Measurements from ENCODE around the gene SH2D2A.

Gene SH2D2A

GRCh38 chr1:156816561-156817328 is at the start of gene SH2D2A:
SH2D2A (minus strand) TSS chr1:156816848; CDS start chr1:156816708, 140 bp downstream.
- Mint-ChIP-seq H3K4me3 (peak within 1 kb of the TSS; percentile 60), H3K4me1 (peaks cover 17% of the 10 kb centered on the region), H3K27ac (peak within 1 kb of the TSS; percentile 87), H3K36me3 (no peaks in the 10 kb centered on the region), H3K9me3 (no peaks in the 10 kb centered on the region), H3K27me3 (peaks cover 6% of the 10 kb centered on the region)
- DNase-seq (ENCODE audit: low spot score in 2 of 2) (peak; percentile 55 to 65), ATAC-seq (ENCODE audit: low read depth) (peak; percentile 87)

- ATAC-seq (ENCODE audit: low read depth) (no peak), DNase-seq (ENCODE audit: low spot score in 2 of 2) (no peak)
- Mint-ChIP-seq H3K27me3 (peaks cover 45% of the 10 kb centered on the region), H3K36me3 (no peaks in the 10 kb centered on the region), H3K9me3 (no peaks in the 10 kb centered on the region), H3K4me1 (peaks cover 8% of the 10 kb centered on the region), H3K27ac (no peak overlapping the region), H3K4me3 (no peak overlapping the region)
Observed at GRCh38 chr1:156865865-156866248, 49.2 kb upstream of the SH2D2A start.

DNA sequence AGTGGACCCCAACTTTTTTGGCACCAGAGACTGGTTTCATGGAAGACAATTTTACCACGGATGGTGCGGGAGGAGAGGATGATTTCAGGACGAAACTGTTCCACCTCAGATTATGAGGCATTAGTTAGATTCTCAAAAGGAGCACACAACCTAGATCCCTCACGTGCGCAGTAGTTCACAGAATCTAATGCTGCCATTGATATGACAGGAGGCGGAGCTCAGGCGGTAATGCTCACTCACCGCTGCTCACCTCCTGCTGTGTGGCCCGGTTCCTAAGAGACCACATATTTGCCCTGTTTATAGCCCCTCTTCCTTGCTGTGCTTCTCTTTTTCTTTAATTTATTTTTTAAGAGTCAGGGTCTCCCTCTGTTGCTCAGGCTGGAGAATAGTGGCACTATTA is 48.6 kb upstream of the SH2D2A start:
- no peak overlapping the region for H3K27ac Mint-ChIP-seq
- H3K27me3 Mint-ChIP-seq = peaks cover 46% of the 10 kb centered on the region
- H3K4me3 Mint-ChIP-seq = no peak overlapping the region
- no peaks in the 10 kb centered on the region for H3K9me3 Mint-ChIP-seq
- H3K4me1 Mint-ChIP-seq = peaks cover 10% of the 10 kb centered on the region
- DNase-seq (ENCODE audit: low spot score in 2 of 2) (no peak), ATAC-seq (ENCODE audit: low read depth) (no peak)
- H3K36me3 Mint-ChIP-seq = no peaks in the 10 kb centered on the region

- Mint-ChIP-seq H3K36me3 (no peaks in the 10 kb centered on the region), H3K4me3 (no peak overlapping the region), H3K27me3 (peaks cover 48% of the 10 kb centered on the region), H3K4me1 (peaks cover 12% of the 10 kb centered on the region), H3K27ac (no peak overlapping the region), H3K9me3 (no peaks in the 10 kb centered on the region)
- DNase-seq (ENCODE audit: low spot score in 2 of 2) (no peak), ATAC-seq (ENCODE audit: low read depth) (no peak)
Observed at GRCh38 chr1:156864796-156865195, 48.1 kb upstream of the SH2D2A start.

DNA sequence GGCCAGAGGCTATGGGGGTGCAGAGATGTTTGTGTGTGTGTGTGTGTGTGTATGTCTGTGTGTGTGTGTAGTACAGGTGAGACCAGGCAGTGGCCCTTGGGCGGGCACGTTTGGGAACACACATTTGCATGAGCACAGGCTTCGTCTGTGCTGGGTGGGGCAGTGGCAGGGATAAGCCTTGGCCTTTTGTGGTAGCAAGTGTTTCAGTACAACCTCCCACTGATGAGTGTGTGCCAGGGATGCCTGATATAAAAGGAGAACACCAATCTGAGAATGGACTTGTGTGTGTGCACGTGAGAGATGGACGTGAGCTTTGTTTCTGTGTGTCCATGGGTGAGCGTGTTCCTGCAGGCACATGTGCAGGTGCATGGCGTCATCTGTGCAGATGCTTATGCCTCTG is 47.0 kb upstream of the SH2D2A start:
- H3K9me3 Mint-ChIP-seq = no peaks in the 10 kb centered on the region
- H3K36me3 Mint-ChIP-seq = no peaks in the 10 kb centered on the region
- no peak overlapping the region for H3K27ac Mint-ChIP-seq
- H3K4me1 Mint-ChIP-seq = peaks cover 14% of the 10 kb centered on the region
- no peak overlapping the region for H3K4me3 Mint-ChIP-seq
- DNase-seq (ENCODE audit: low spot score in 2 of 2) (no peak), ATAC-seq (ENCODE audit: low read depth) (no peak)
- peaks cover 45% of the 10 kb centered on the region for H3K27me3 Mint-ChIP-seq

DNA sequence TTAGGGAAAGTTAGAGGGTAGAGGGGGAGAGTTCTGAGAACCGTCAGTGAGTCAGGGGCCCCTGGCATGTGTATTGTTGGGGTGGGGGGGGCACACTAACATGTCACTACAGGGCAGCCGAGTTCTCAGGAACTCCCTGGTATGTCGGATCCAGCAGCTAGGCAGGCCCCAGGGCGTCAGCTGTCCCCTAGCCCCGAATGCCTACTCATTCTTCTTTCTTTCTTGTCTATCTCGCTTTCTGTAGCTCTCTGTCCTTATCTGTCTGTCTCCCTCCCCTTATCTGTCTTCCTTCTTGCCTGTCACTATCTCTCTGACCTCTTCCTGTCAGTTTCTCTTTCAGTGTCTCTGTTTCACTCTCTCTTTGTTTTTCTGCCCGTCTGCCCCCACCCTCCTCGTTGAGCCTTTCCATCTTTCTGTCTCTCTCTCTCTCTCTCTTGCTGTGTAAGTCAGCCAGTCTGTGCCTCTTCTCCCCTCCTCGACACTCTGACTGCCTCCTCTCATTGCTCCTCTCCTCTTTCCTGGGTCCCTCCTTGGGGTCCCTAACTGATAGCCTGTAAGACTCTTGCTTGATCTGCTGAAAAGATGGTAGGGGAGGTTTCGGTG is 46.5 kb upstream of the SH2D2A start:
- Mint-ChIP-seq H3K4me3 (no peak overlapping the region), H3K4me1 (peaks cover 16% of the 10 kb centered on the region)

GRCh38 chr1:156862584-156862983 is 45.9 kb upstream of the SH2D2A start:
- H3K4me3 Mint-ChIP-seq = no peak overlapping the region
- H3K36me3 Mint-ChIP-seq = no peaks in the 10 kb centered on the region

More for the DNA sequence above, 46.5 kb upstream of the SH2D2A start:
- Mint-ChIP-seq H3K27ac (no peak overlapping the region), H3K9me3 (no peaks in the 10 kb centered on the region), H3K27me3 (peaks cover 46% of the 10 kb centered on the region), H3K36me3 (no peaks in the 10 kb centered on the region)
- ATAC-seq (ENCODE audit: low read depth) (no peak), DNase-seq (ENCODE audit: low spot score in 2 of 2) (no peak)

DNA sequence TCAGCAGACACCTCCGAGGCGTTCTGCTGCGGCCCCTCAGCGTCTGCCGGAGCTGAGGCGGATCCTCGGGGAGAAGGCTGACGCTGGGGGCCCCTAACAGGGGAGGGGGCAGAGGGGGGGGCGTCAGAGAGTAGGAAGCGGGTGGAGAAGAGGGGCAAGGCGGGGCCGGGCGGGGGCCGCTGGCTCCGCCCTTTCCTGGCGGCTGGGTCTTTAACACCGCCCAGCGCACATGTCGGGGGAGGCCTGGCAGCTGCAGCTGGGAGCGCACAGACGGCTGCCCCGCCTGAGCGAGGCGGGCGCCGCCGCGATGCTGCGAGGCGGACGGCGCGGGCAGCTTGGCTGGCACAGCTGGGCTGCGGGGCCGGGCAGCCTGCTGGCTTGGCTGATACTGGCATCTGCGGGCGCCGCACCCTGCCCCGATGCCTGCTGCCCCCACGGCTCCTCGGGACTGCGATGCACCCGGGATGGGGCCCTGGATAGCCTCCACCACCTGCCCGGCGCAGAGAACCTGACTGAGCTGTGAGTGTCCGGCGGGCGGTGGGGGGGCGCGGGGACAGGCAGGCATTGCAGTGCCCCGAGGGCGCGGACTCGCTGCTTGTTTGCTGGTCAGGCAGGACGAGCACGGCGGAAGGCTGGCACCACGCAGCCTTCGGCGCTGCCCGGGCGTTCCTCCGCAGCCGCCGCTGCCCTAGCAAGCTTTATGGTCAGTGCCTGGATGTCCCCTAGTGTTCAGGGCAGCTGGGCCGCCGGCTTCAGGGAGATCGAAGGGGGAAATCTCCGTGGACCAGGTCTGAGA is 44.2 kb upstream of the SH2D2A start, which contains the start of gene NTRK1:
Gene NTRK1, plus strand, starts transcription at position 238 of the 796 bp plus-strand sequence. Its CDS starts 70 bp downstream, at position 308.
- Mint-ChIP-seq H3K4me1 (peaks cover 16% of the 10 kb centered on the region), H3K27me3 (peaks cover 48% of the 10 kb centered on the region)
- peak in 1 of 2 donors; percentile 41 for DNase-seq (ENCODE audit: low spot score in 2 of 2)

More at GRCh38 chr1:156862584-156862983, 45.9 kb upstream of the SH2D2A start:
- no peaks in the 10 kb centered on the region for H3K9me3 Mint-ChIP-seq
- H3K4me1 Mint-ChIP-seq = peaks cover 16% of the 10 kb centered on the region
- DNase-seq (ENCODE audit: low spot score in 2 of 2) (no peak), ATAC-seq (ENCODE audit: low read depth) (no peak)
- peaks cover 47% of the 10 kb centered on the region for H3K27me3 Mint-ChIP-seq
- no peak overlapping the region for H3K27ac Mint-ChIP-seq

DNA sequence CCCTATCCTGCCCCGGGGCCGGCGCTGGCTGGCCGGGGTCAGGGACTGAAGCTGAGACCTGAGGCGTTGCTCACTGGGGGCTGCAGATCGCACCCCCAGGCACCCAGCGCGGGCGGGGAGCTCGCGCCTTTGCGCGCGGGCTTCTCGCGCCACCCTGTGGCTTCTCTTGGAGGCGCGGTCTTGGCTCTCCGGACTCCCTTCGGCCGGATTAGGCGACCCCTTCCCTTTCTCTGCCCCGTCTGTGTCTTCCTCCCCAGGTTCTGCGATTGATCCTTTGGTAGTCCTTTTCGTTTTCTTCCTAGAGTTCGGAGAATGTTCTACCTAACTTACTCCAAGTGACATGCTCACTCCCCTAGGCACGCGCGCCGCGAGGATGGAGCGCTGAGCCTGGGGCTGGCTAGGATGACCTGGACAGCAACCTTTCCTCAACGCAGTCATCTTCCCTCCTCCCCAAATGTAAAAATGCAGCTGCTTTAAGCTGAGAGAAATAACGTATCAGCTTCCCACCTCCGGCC is 43.5 kb upstream of the SH2D2A start:
- Mint-ChIP-seq H3K36me3 (no peaks in the 10 kb centered on the region), H3K4me3 (peak overlapping the region; percentile 78), H3K4me1 (peaks cover 16% of the 10 kb centered on the region), H3K27ac (no peak overlapping the region), H3K9me3 (no peaks in the 10 kb centered on the region), H3K27me3 (peaks cover 45% of the 10 kb centered on the region)
- DNase-seq (ENCODE audit: low spot score in 2 of 2) (peak; percentile 45 to 61), ATAC-seq (ENCODE audit: low read depth) (peak; percentile 74)

More for the DNA sequence above, 44.2 kb upstream of the SH2D2A start, which contains the start of gene NTRK1:
- Mint-ChIP-seq H3K4me3 (peak within 1 kb of the TSS; percentile 78), H3K36me3 (no peaks in the 10 kb centered on the region), H3K27ac (no peak within 1 kb of the TSS), H3K9me3 (no peaks in the 10 kb centered on the region)
- ATAC-seq (ENCODE audit: low read depth) = peak; percentile 75

DNA sequence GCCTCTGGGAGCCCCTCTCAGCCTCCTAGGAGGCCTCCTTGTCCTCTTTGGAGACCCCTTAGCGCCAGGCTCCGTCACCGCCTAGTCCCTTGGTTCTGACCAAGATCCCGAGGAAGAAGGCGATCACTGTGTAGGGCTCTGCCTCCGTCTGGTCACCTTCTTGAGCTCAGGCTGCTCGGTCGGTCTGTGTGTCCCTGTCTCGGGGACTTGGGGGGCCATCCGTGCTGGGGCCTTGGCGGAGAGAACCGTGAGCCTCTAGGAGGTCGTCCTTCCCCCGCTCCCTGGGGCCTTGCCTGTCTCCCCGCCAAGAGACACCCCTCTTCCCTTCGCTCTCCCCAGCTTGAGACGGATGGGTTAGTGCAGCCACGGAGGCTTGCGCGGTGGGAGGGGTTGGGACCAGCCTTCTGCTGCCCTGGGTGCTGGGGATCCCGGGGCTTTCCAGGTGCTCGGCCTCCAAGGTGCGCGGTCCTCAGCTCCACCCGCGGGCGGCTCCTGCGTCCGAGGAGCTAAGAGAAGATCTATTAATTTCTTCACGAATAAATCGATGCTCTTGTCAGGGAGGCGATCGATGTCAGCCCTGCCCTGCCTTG is 43.0 kb upstream of the SH2D2A start:
- peak overlapping the region; percentile 78 for H3K4me3 Mint-ChIP-seq
- peaks cover 47% of the 10 kb centered on the region for H3K27me3 Mint-ChIP-seq
- H3K9me3 Mint-ChIP-seq = no peaks in the 10 kb centered on the region
- H3K27ac Mint-ChIP-seq = no peak overlapping the region
- peaks cover 16% of the 10 kb centered on the region for H3K4me1 Mint-ChIP-seq
- peak; percentile 7 for ATAC-seq (ENCODE audit: low read depth)
- no peak for DNase-seq (ENCODE audit: low spot score in 2 of 2)
- no peaks in the 10 kb centered on the region for H3K36me3 Mint-ChIP-seq

- peaks cover 16% of the 10 kb centered on the region for H3K4me1 Mint-ChIP-seq
- H3K9me3 Mint-ChIP-seq = no peaks in the 10 kb centered on the region
- DNase-seq (ENCODE audit: low spot score in 2 of 2) (no peak), ATAC-seq (ENCODE audit: low read depth) (no peak)
- H3K27me3 Mint-ChIP-seq = peaks cover 46% of the 10 kb centered on the region
- no peaks in the 10 kb centered on the region for H3K36me3 Mint-ChIP-seq
- no peak within 1 kb of the TSS for H3K27ac Mint-ChIP-seq
- H3K4me3 Mint-ChIP-seq = peak within 1 kb of the TSS; percentile 78
Observed at GRCh38 chr1:156858959-156859522, 42.4 kb upstream of the SH2D2A start, which contains the start of gene INSRR. INSRR (minus strand) TSS chr1:156859117; CDS start chr1:156858621, 496 bp downstream.

GRCh38 chr1:156858555-156858956 is 41.9 kb upstream of the SH2D2A start:
- ATAC-seq (ENCODE audit: low read depth) = no peak
- peak overlapping the region; percentile 12 for H3K4me3 Mint-ChIP-seq

GRCh38 chr1:156857532-156857931 is 40.9 kb upstream of the SH2D2A start:
- DNase-seq (ENCODE audit: low spot score in 2 of 2) (no peak), ATAC-seq (ENCODE audit: low read depth) (no peak)
- H3K4me3 Mint-ChIP-seq = no peak overlapping the region
- H3K27me3 Mint-ChIP-seq = peaks cover 42% of the 10 kb centered on the region
- H3K9me3 Mint-ChIP-seq = no peaks in the 10 kb centered on the region
- no peak overlapping the region for H3K27ac Mint-ChIP-seq
- H3K4me1 Mint-ChIP-seq = peaks cover 11% of the 10 kb centered on the region
- no peaks in the 10 kb centered on the region for H3K36me3 Mint-ChIP-seq

More at GRCh38 chr1:156858555-156858956, 41.9 kb upstream of the SH2D2A start:
- H3K4me1 Mint-ChIP-seq = peaks cover 16% of the 10 kb centered on the region
- DNase-seq (ENCODE audit: low spot score in 2 of 2) = no peak
- H3K9me3 Mint-ChIP-seq = no peaks in the 10 kb centered on the region
- H3K36me3 Mint-ChIP-seq = no peaks in the 10 kb centered on the region
- no peak overlapping the region for H3K27ac Mint-ChIP-seq
- peaks cover 45% of the 10 kb centered on the region for H3K27me3 Mint-ChIP-seq
